HG03039 (cell line): ENCODE measurements around the gene NXPH1.

ENCODE experiments used
- ATAC-seq: cut with Tn5 transposase; IDR thresholded peaks from one replicate; pipeline ENCODE4 v1.9.1; 2021; ENCODE audit warnings: mild to moderate bottlenecking, moderate library complexity; ENCODE audit not compliant: unreplicated experiment

The NXPH1 gene

DNA sequence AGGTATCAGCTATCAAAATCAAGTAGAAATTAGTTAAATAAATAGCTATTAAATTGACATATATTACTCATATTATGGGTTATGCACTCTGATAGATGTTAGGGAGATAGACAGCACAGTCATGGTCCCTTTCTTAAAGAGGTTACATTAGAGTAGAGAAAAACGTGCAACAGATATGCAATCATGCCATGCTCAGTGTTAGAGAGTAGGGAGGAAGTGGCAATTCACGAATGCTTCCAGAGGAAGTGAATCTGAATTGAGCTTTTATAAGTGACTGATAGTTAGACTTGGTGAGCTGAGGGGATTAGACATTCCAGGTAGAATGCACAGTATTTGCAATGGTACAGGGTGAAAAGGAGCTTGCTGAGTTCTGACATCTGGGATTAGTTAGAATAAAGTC is 349.8 kb downstream of the NXPH1 start:
- no peak for ATAC-seq

DNA sequence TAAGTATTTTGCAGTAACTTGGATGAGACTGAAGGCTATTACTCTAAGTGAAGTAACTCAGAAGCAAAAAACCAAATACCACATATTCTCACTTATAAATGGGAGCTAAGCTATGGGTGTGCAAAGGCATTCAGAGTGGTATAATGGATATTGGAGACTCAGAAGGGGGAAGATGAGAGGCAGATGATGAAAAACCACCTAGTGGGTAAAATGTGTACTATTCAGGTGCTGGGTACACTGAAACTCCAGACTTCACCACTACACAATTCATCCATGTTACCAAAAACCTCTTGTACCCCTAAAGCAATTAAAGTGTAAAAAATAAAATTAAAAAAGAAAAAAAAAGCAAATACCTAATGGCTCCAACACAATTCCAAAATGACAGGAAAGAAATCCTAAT is 351.7 kb downstream of the NXPH1 start:
- ATAC-seq, result no peak

DNA sequence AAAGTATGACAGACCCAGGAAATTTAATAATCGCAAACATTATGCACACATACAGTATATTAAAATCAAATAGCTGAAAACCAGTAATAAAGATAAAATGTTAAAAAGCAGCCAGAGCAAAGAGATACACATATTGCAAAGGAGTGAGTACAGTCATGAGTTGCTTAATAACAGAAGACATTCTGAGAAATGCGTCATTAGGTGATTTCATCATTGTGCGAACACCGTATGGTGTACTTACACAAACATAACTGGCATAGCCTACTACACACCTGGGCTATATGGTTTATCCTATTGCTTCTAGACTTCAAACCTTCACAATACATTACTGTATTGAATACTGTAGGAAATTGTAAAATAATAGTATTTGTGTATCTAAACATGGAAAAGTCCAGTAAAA is 367.6 kb downstream of the NXPH1 start:
- no peak for ATAC-seq
